Neutrophil (primary cell): ENCODE results near the gene PIAS3.

Experiments used
- H3K27ac ChIP-seq: fragments of 200-600 bp; sonication (generic); 2 replicates; pipeline ENCODE4 v1.5.1; 2016; ENCODE audit warnings: mild to moderate bottlenecking, moderate library complexity
- H3K27me3 ChIP-seq: fragments of 200-600 bp; sonication (generic); 2 replicates; pipeline ENCODE4 v1.6.0; 2016; ENCODE audit warnings: mild to moderate bottlenecking
- H3K36me3 ChIP-seq: fragments of 200-600 bp; sonication (generic); 2 replicates; pipeline ENCODE4 v1.5.1; 2017
- H3K4me1 ChIP-seq, 2 experiments: fragments of 200-600 bp in 1 of 2; sonication (generic) in 1 of 2; 1 replicate in 1 of 2; 2 replicates in 1 of 2; pipeline versions ENCODE4 v1.5.1 to v1.6.1; 2013 to 2016; ENCODE audit warnings: low read depth in 1 of 2, low read length in 1 of 2, mild to moderate bottlenecking in 1 of 2, moderate library complexity in 1 of 2; ENCODE audit not compliant: control insufficient read depth in 1 of 2, insufficient read depth in 1 of 2
- H3K4me3 ChIP-seq, 2 experiments: fragments of 200-600 bp in 1 of 2; sonication (generic) in 1 of 2; 1 replicate in 1 of 2; 2 replicates in 1 of 2; pipeline ENCODE4 v1.5.1; 2013 to 2016; ENCODE audit warnings: low read depth in 1 of 2, low read length in 1 of 2, mild to moderate bottlenecking in 1 of 2, moderate library complexity in 1 of 2
- H3K9me3 ChIP-seq: fragments of 200-600 bp; sonication (generic); 2 replicates; pipeline ENCODE4 v1.5.1; 2016
- CTCF ChIP-seq: fragments of 200-600 bp; sonication (generic); IDR thresholded peaks from 2 replicates; pipeline ENCODE4 v1.5.1; 2016; ENCODE audit warnings: antibody characterized with exemption

The PIAS3 gene

GRCh38 chr1:145858901-145859490 is at the start of gene PIAS3:
PIAS3 (minus strand) TSS chr1:145859081; CDS start chr1:145858990, 91 bp downstream.
- Histone ChIP-seq H3K36me3 (peaks cover 16% of the 10 kb centered on the region), H3K27ac (peak within 1 kb of the TSS; percentile 64), H3K9me3 (no peaks in the 10 kb centered on the region), H3K4me1 (peaks cover 15 to 17% of the 10 kb centered on the region in 2 experiments), H3K27me3 (peaks cover 14% of the 10 kb centered on the region), H3K4me3 (peak within 1 kb of the TSS; percentile 64 to 93)
- no peak for TF ChIP-seq CTCF

GRCh38 chr1:145908653-145909052 is 49.8 kb upstream of the PIAS3 start:
- TF ChIP-seq CTCF: no peak
- Histone ChIP-seq H3K36me3 (peaks cover 26% of the 10 kb centered on the region), H3K27me3 (no peaks in the 10 kb centered on the region), H3K9me3 (no peaks in the 10 kb centered on the region), H3K4me3 (no peak overlapping the region), H3K4me1 (peaks cover 0 to 4% of the 10 kb centered on the region in 2 experiments), H3K27ac (no peak overlapping the region)

- peaks cover 0 to 4% of the 10 kb centered on the region in 2 experiments for H3K4me1 ChIP-seq
- peaks cover 17% of the 10 kb centered on the region for H3K36me3 ChIP-seq
- H3K9me3 ChIP-seq: no peaks in the 10 kb centered on the region
- no peak overlapping the region for H3K27ac ChIP-seq
- no peak for TF ChIP-seq CTCF
- no peaks in the 10 kb centered on the region for H3K27me3 ChIP-seq
- no peak overlapping the region for H3K4me3 ChIP-seq
Observed at GRCh38 chr1:145906954-145907753, 48.3 kb upstream of the PIAS3 start.

GRCh38 chr1:145901312-145902021 is 42.6 kb upstream of the PIAS3 start:
- no peak for TF ChIP-seq CTCF
- no peaks in the 10 kb centered on the region for H3K9me3 ChIP-seq
- no peaks in the 10 kb centered on the region for H3K27me3 ChIP-seq
- H3K27ac ChIP-seq: no peak overlapping the region
- H3K4me3 ChIP-seq: no peak overlapping the region
- H3K36me3 ChIP-seq: no peaks in the 10 kb centered on the region
- H3K4me1 ChIP-seq: no peaks in the 10 kb centered on the region

GRCh38 chr1:145898756-145899155 is 39.9 kb upstream of the PIAS3 start:
- H3K27ac ChIP-seq: no peak overlapping the region
- no peak overlapping the region for H3K4me3 ChIP-seq
- H3K4me1 ChIP-seq: no peaks in the 10 kb centered on the region
- no peaks in the 10 kb centered on the region for H3K9me3 ChIP-seq
- no peaks in the 10 kb centered on the region for H3K27me3 ChIP-seq
- TF ChIP-seq CTCF: no peak
- H3K36me3 ChIP-seq: no peaks in the 10 kb centered on the region
